ENCODE measurements around the gene CBFA2T3.

The CBFA2T3 gene

DNA sequence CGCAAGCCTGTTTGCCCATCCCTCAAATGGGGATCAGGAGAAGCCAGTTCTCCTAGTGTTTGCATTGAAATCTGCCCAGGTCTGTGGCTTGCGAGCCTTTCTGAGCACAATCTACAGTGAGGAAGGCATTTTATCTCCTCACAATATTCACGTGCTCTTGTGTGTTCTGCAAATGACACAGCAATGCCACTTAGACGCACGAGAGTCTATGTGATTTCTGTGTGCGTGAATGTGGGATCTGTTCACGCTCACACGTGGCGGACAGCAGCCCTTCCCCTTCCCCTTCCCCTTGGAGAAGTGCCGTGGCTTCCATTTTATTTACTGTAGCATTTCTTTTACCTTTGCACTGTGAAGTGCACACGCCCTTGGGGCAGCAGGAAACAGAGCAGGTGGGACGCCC is 17.7 kb upstream of the CBFA2T3 start:
- ChIA-PET POLR2A (no interaction called here), CTCF (no interaction called here)
- Histone ChIP-seq H3K4me1 (ENCODE audit: control insufficient read depth, insufficient read depth, low read length) (no peaks in the 10 kb centered on the region), H3K4me3 (ENCODE audit: low read depth, low read length) (no peak overlapping the region), H3K27ac (ENCODE audit: extremely low read depth, low read depth, low read length) (no peak overlapping the region), H3K9me3 (ENCODE audit: control insufficient read depth, insufficient read depth, low read depth, low read length) (no peaks in the 10 kb centered on the region), H3K36me3 (ENCODE audit: control insufficient read depth in 2 of 2, insufficient read depth in 1 of 2, low read length in 2 of 2) (no peaks in the 10 kb centered on the region)
- TF ChIP-seq ZNF529 (tag by site-specific recombination; IDR thresholded peaks at IDR 0.05; ENCODE audit: insufficient replicate concordance) (no peak), ZNF548 (tag by site-specific recombination; IDR thresholded peaks at IDR 0.05) (no peak), ZNF558 (tag by site-specific recombination; IDR thresholded peaks at IDR 0.05) (no peak), ZNF354C (tag by site-specific recombination; IDR thresholded peaks at IDR 0.05; ENCODE audit: borderline replicate concordance, low read depth) (no peak), ZNF169 (tag by site-specific recombination; IDR thresholded peaks at IDR 0.05) (no peak)

DNA sequence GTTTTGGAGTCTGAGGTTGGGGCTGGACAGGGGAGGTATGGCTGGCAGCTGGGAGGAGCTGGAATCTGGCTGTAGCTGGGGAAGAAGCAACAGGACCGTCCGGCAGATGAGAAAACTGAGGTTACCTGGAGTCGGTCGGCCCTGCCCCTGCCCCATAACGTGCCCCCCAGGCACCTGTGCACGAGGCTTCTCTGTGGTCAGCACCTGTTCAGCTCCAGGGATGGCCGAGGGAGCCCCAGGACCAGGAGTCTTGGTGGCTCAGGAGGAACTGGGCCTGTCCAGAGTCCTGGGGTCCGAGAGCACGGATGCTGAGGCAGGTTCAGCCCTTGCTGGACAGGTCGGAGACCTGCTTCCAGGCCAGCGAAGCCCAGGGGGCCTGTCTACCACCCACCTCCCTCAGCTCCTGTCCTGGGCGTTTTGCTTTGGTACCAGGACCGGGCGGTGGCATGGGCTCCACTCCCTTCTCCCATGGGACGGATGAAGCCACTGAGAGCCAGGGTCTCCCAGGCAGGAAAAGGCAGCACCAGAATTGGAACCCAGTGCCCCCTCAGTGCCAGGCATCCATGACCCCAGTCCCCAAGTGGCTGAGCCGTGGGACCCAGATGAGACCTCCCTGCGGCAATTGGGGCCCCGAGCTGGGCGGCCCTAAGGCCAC is 17.1 kb upstream of the CBFA2T3 start:
- Histone ChIP-seq H3K4me3 (ENCODE audit: low read depth, low read length) (no peak overlapping the region), H3K9me3 (ENCODE audit: control insufficient read depth, insufficient read depth, low read depth, low read length) (no peaks in the 10 kb centered on the region), H3K36me3 (ENCODE audit: control insufficient read depth in 2 of 2, insufficient read depth in 1 of 2, low read length in 2 of 2) (no peaks in the 10 kb centered on the region), H3K4me1 (ENCODE audit: control insufficient read depth, insufficient read depth, low read length) (no peaks in the 10 kb centered on the region), H3K27ac (ENCODE audit: extremely low read depth, low read depth, low read length) (no peak overlapping the region)
- CTCF ChIA-PET: no interaction called here
- TF ChIP-seq ZNF366 (tag by site-specific recombination; conservative IDR thresholded peaks at IDR 0.05) (no peak), ZNF138 (tag by site-specific recombination; IDR thresholded peaks at IDR 0.05; ENCODE audit: borderline replicate concordance) (no peak), ZNF843 (tag by site-specific recombination; IDR thresholded peaks at IDR 0.05) (no peak), ZNF48 (tag by site-specific recombination; IDR thresholded peaks at IDR 0.05) (no peak), ZFP69B (tag by site-specific recombination; IDR thresholded peaks at IDR 0.05) (no peak), ZNF292 (tag by site-specific recombination; IDR thresholded peaks at IDR 0.05; ENCODE audit: borderline replicate concordance, low read depth) (no peak), KLF10 (tag by site-specific recombination; IDR thresholded peaks at IDR 0.05) (no peak), ZNF24 (tag by site-specific recombination; IDR thresholded peaks at IDR 0.05) (no peak)
- POLR2A ChIA-PET: no interaction called here

DNA sequence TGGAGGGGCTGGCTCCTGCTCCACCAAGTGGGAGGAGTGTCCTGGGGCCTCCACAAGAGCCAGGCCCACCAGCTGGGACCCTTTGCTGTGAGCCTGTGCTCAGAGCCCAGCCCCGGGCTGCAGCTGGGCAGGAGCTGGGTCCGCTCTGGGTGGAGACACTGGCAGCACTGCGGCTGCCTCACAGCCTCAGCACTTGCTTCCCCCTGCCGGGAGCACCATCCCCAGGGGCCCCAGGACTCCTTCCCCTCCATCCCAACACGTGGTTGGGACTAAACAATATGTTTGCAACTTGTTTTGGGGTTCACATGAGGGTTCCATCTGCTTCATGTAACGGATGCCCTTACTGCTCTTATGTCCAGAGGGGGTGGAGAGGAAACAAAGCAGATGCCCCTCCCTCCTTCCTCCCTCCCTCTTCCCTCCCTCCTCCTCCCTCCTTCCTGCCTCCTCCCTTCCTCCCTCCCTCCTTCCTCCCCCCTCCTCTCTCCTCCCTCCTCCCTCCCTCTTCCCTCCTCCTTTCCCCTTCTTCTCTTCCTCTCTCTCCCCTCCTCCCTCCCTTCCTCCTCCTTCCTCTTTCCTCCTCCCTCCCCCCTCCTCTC is 16.3 kb upstream of the CBFA2T3 start:
- POLR2A ChIA-PET: no interaction called here
- H3K4me1 ChIP-seq (ENCODE audit: control insufficient read depth, insufficient read depth, low read length): no peaks in the 10 kb centered on the region
- CTCF ChIA-PET: no interaction called here
- H3K36me3 ChIP-seq (ENCODE audit: control insufficient read depth in 2 of 2, insufficient read depth in 1 of 2, low read length in 2 of 2): no peaks in the 10 kb centered on the region
- H3K9me3 ChIP-seq (ENCODE audit: control insufficient read depth, insufficient read depth, low read depth, low read length): no peaks in the 10 kb centered on the region
- no peak overlapping the region for H3K4me3 ChIP-seq (ENCODE audit: low read depth, low read length)
- no peak overlapping the region for H3K27ac ChIP-seq (ENCODE audit: extremely low read depth, low read depth, low read length)
- TF ChIP-seq ZNF792 (tag by site-specific recombination; IDR thresholded peaks at IDR 0.05) (no peak), BCL11A (tag by site-specific recombination; IDR thresholded peaks at IDR 0.05; ENCODE audit: low read depth) (no peak), HOXC10 (CRISPR knock-in tag; IDR thresholded peaks at IDR 0.05) (no peak), ZIC2 (tag by site-specific recombination; IDR thresholded peaks at IDR 0.05) (peak; percentile 20; the same call in 1 of the 2 replicates), YY2 (tag by site-specific recombination; IDR thresholded peaks at IDR 0.05) (no peak), ZNF132 (tag by site-specific recombination; IDR thresholded peaks at IDR 0.05; ENCODE audit: borderline replicate concordance) (no peak), ZNF335 (tag by site-specific recombination; conservative IDR thresholded peaks at IDR 0.05) (no peak), ZNF2 (tag by site-specific recombination; IDR thresholded peaks at IDR 0.05) (no peak)
- TF ChIP-seq, protein P1, sequence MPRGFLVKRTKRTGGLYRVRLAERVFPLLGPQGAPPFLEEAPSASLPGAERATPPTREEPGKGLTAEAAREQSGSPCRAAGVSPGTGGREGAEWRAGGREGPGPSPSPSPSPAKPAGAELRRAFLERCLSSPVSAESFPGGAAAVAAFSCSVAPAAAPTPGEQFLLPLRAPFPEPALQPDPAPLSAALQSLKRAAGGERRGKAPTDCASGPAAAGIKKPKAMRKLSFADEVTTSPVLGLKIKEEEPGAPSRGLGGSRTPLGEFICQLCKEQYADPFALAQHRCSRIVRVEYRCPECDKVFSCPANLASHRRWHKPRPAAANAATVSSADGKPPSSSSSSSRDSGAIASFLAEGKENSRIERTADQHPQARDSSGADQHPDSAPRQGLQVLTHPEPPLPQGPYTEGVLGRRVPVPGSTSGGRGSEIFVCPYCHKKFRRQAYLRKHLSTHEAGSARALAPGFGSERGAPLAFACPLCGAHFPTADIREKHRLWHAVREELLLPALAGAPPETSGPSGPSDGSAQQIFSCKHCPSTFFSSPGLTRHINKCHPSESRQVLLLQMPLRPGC (tag by site-specific recombination; IDR thresholded peaks at IDR 0.05): no peak
- TF ChIP-seq, protein P2, sequence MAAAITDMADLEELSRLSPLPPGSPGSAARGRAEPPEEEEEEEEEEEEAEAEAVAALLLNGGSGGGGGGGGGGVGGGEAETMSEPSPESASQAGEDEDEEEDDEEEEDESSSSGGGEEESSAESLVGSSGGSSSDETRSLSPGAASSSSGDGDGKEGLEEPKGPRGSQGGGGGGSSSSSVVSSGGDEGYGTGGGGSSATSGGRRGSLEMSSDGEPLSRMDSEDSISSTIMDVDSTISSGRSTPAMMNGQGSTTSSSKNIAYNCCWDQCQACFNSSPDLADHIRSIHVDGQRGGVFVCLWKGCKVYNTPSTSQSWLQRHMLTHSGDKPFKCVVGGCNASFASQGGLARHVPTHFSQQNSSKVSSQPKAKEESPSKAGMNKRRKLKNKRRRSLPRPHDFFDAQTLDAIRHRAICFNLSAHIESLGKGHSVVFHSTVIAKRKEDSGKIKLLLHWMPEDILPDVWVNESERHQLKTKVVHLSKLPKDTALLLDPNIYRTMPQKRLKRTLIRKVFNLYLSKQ (tag by site-specific recombination; IDR thresholded peaks at IDR 0.05; ENCODE audit: borderline replicate concordance): no peak
- TF ChIP-seq, protein P3, sequence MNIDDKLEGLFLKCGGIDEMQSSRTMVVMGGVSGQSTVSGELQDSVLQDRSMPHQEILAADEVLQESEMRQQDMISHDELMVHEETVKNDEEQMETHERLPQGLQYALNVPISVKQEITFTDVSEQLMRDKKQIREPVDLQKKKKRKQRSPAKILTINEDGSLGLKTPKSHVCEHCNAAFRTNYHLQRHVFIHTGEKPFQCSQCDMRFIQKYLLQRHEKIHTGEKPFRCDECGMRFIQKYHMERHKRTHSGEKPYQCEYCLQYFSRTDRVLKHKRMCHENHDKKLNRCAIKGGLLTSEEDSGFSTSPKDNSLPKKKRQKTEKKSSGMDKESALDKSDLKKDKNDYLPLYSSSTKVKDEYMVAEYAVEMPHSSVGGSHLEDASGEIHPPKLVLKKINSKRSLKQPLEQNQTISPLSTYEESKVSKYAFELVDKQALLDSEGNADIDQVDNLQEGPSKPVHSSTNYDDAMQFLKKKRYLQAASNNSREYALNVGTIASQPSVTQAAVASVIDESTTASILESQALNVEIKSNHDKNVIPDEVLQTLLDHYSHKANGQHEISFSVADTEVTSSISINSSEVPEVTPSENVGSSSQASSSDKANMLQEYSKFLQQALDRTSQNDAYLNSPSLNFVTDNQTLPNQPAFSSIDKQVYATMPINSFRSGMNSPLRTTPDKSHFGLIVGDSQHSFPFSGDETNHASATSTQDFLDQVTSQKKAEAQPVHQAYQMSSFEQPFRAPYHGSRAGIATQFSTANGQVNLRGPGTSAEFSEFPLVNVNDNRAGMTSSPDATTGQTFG (tag by site-specific recombination; IDR thresholded peaks at IDR 0.05; ENCODE audit: borderline replicate concordance): no peak
- TF ChIP-seq, protein P4, sequence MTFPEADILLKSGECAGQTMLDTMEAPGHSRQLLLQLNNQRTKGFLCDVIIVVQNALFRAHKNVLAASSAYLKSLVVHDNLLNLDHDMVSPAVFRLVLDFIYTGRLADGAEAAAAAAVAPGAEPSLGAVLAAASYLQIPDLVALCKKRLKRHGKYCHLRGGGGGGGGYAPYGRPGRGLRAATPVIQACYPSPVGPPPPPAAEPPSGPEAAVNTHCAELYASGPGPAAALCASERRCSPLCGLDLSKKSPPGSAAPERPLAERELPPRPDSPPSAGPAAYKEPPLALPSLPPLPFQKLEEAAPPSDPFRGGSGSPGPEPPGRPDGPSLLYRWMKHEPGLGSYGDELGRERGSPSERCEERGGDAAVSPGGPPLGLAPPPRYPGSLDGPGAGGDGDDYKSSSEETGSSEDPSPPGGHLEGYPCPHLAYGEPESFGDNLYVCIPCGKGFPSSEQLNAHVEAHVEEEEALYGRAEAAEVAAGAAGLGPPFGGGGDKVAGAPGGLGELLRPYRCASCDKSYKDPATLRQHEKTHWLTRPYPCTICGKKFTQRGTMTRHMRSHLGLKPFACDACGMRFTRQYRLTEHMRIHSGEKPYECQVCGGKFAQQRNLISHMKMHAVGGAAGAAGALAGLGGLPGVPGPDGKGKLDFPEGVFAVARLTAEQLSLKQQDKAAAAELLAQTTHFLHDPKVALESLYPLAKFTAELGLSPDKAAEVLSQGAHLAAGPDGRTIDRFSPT (tag by site-specific recombination; IDR thresholded peaks at IDR 0.05): no peak

Data from HEK293 (cell line).